NB4 (cell line): ENCODE results near the gene STOML1.

Experiments used
- CTCF ChIP-seq: IDR thresholded peaks from one replicate; pipeline ENCODE4 v1.5.1; 2012; ENCODE audit warnings: low read depth, low read length
- MYC ChIP-seq: IDR thresholded peaks from 2 replicates; pipeline ENCODE4 v1.6.1; 2011; ENCODE audit warnings: low read depth, low read length
- POLR2A ChIP-seq: IDR thresholded peaks from 2 replicates; pipeline ENCODE4 v1.6.1; 2011; ENCODE audit warnings: mild to moderate bottlenecking; ENCODE audit not compliant: insufficient read length; ENCODE audit errors: extremely low read depth

- TF ChIP-seq POLR2A (no peak), CTCF (no peak), MYC (no peak)
These were observed 54.4 kb downstream of the STOML1 start for GRCh38 chr15:73937726-73938125.
